NCI-H187 (cell line): Measurements from ENCODE around the gene FUT2.
A peak's percentile ranks its signal among the peaks of the same experiment; 100 is the strongest.
"Not testable (repeated sequence)": the region's sequence is repeated elsewhere in the genome, so short reads cannot be mapped to it uniquely, and the experiment has no call there.

Experiments
- DNase-seq, 2 experiments: peaks; one replicate each; lab custom pipeline; 2025; lab: John Stamatoyannopoulos, UW

FUT2 gene

GRCh38 chr19:48670699-48671445 lies 24.9 kb upstream of the FUT2 start:
- no peak for DNase-seq

- DNase-seq: no peak
Observed at GRCh38 chr19:48671446-48671995, 24.2 kb upstream of the FUT2 start.

GRCh38 chr19:48672994-48673393 lies 22.8 kb upstream of the FUT2 start, which contains the start of gene NTN5:
Gene NTN5 (minus strand): TSS chr19:48673017. CDS start chr19:48670986, 2,031 bp downstream.
- DNase-seq: no peak

GRCh38 chr19:48673436-48674100 lies 22.2 kb upstream of the FUT2 start:
- DNase-seq: no peak

GRCh38 chr19:48674216-48674809 lies 21.5 kb upstream of the FUT2 start:
- DNase-seq: no peak

- DNase-seq: peak; percentile 52 to 68
Observed at GRCh38 chr19:48674921-48675824, 20.6 kb upstream of the FUT2 start.

- DNase-seq: no peak
Observed at GRCh38 chr19:48676487-48676886, 19.3 kb upstream of the FUT2 start.

GRCh38 chr19:48676887-48677286 lies 18.9 kb upstream of the FUT2 start:
- DNase-seq: no peak

- DNase-seq: no peak
Observed at GRCh38 chr19:48678201-48678600, 17.6 kb upstream of the FUT2 start.

GRCh38 chr19:48680006-48680405 lies 15.8 kb upstream of the FUT2 start:
- not testable (repeated sequence) for DNase-seq

- no peak for DNase-seq
Observed at GRCh38 chr19:48680436-48681126, 15.2 kb upstream of the FUT2 start.

- no peak for DNase-seq
Observed at GRCh38 chr19:48681127-48681470, 14.7 kb upstream of the FUT2 start.

- no peak for DNase-seq
Observed at GRCh38 chr19:48683349-48683748, 12.4 kb upstream of the FUT2 start.

- no peak for DNase-seq
Observed at GRCh38 chr19:48685583-48685982, 10.2 kb upstream of the FUT2 start.

GRCh38 chr19:48686088-48686487 lies 9.7 kb upstream of the FUT2 start:
- DNase-seq: no peak

GRCh38 chr19:48686637-48687036 lies 9.1 kb upstream of the FUT2 start:
- not testable (repeated sequence) for DNase-seq

- no peak for DNase-seq
Observed at GRCh38 chr19:48687776-48688175, 8.0 kb upstream of the FUT2 start.

- no peak for DNase-seq
Observed at GRCh38 chr19:48689449-48689848, 6.3 kb upstream of the FUT2 start.

- not testable (repeated sequence) for DNase-seq
Observed at GRCh38 chr19:48693629-48694028, 2.1 kb upstream of the FUT2 start.

- no peak for DNase-seq
Observed at GRCh38 chr19:48696353-48697010, 711 bp downstream of the FUT2 start.

GRCh38 chr19:48698046-48698445 lies 2.3 kb downstream of the FUT2 start:
- DNase-seq: no peak
